ENCODE measurements around the gene RAB36.

GRCh38 chr22:23204541-23205157 lies 59.4 kb downstream of the RAB36 start:
- TF ChIP-seq, protein P1, sequence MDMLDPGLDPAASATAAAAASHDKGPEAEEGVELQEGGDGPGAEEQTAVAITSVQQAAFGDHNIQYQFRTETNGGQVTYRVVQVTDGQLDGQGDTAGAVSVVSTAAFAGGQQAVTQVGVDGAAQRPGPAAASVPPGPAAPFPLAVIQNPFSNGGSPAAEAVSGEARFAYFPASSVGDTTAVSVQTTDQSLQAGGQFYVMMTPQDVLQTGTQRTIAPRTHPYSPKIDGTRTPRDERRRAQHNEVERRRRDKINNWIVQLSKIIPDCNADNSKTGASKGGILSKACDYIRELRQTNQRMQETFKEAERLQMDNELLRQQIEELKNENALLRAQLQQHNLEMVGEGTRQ (CRISPR knock-in tag; IDR thresholded peaks at IDR 0.05), result no peak
- no peak for TF ChIP-seq CTCF (IDR thresholded peaks at IDR 0.05)
